PC-3 (cell line): ENCODE results near the gene RALB. TPM values are rescaled to one million over a fixed set of nuclear protein-coding genes. Genes with fewer than 3 reads are reported as not detected.

Experiments used
- ATAC-seq: fragments of 200-7000 bp; cut with Tn5 transposase; 2 replicates; pipeline ENCODE4 v1.9.1; 2020; ENCODE audit warnings: mild to moderate bottlenecking, moderate library complexity
- BruUV-seq: library from RNA; stranded (reverse); fragments of 400-500 nt; replicated peaks from 2 replicates; lab custom pipeline; 2021; lab: Mats Ljungman, UMichigan
- CTCF ChIA-PET: fragments of 300-600 bp; sonication (Branson Sonifier 250); formaldehyde crosslinking; loops from one replicate; lab custom pipeline; 2022; ENCODE audit warnings: antibody characterized with exemption; lab: Charles Lee
- POLR2A ChIA-PET: fragments of 300-600 bp; sonication (Branson Sonifier 250); formaldehyde crosslinking; loops from one replicate; lab custom pipeline; 2022; ENCODE audit warnings: antibody characterized with exemption; ENCODE audit not compliant: unreplicated experiment; lab: Charles Lee
- DNase-seq: peaks from one replicate; pipeline ENCODE4 v3.0.0-alpha.2; 2015
- H2AFZ ChIP-seq: fragments of 300-600 bp; sonication (generic); 2 replicates; pipeline ENCODE4 v1.6.0; 2016; ENCODE audit warnings: antibody characterized with exemption, low read length
- H3F3A ChIP-seq: fragments of 300-600 bp; sonication (generic); one replicate; pipeline ENCODE4 v1.6.0; 2017; ENCODE audit warnings: antibody characterized with exemption, low read length, control low read depth, mild to moderate bottlenecking; ENCODE audit not compliant: unreplicated experiment
- H3K27ac ChIP-seq: fragments of 300-600 bp; sonication (generic); 2 replicates; pipeline ENCODE4 v1.5.1; 2016; ENCODE audit warnings: mild to moderate bottlenecking, low read length
- H3K27me3 ChIP-seq: fragments of 300-600 bp; sonication (generic); 2 replicates; pipeline ENCODE4 v1.6.1; 2016; ENCODE audit warnings: low read length, mixed read lengths
- H3K36me3 ChIP-seq: fragments of 300-600 bp; sonication (generic); 2 replicates; pipeline ENCODE4 v1.6.1; 2016; ENCODE audit warnings: low read depth, mixed run types, low read length, mixed read lengths
- H3K4me1 ChIP-seq: fragments of 300-600 bp; sonication (generic); 2 replicates; pipeline ENCODE4 v1.5.1; 2016; ENCODE audit warnings: low read length; ENCODE audit not compliant: insufficient read depth
- H3K4me2 ChIP-seq: fragments of 300-600 bp; sonication (generic); 2 replicates; pipeline ENCODE4 v1.6.0; 2016; ENCODE audit warnings: low read length
- H3K4me3 ChIP-seq: fragments of 300-600 bp; sonication (generic); 2 replicates; pipeline ENCODE4 v1.5.1; 2016; ENCODE audit warnings: mild to moderate bottlenecking, low read length, mixed read lengths
- H3K79me2 ChIP-seq: fragments of 300-600 bp; sonication (generic); 2 replicates; pipeline ENCODE4 v1.6.1; 2017; ENCODE audit warnings: low read length, mixed read lengths
- H3K9ac ChIP-seq: fragments of 300-600 bp; sonication (generic); 2 replicates; pipeline ENCODE4 v1.6.0; 2016; ENCODE audit warnings: mild to moderate bottlenecking, low read length
- H3K9me2 ChIP-seq: fragments of 300-600 bp; sonication (generic); replicated peaks from 2 replicates; pipeline ENCODE4 v1.6.1; 2016; ENCODE audit warnings: mixed run types, low read length, mixed read lengths
- H3K9me3 ChIP-seq: fragments of 300-600 bp; sonication (generic); 2 replicates; pipeline ENCODE4 v1.6.1; 2016; ENCODE audit warnings: low read length, mixed read lengths
- H4K20me1 ChIP-seq: fragments of 300-600 bp; sonication (generic); 2 replicates; pipeline ENCODE4 v1.6.1; 2016; ENCODE audit warnings: low read length, mixed read lengths
- CTCF ChIP-seq: fragments of 300-600 bp; sonication (generic); conservative IDR thresholded peaks from 2 replicates; pipeline ENCODE4 v1.5.1; 2017; ENCODE audit warnings: antibody characterized with exemption, low read depth, mild to moderate bottlenecking, low read length
- EZH2 ChIP-seq: fragments of 300-600 bp; sonication (generic); IDR thresholded peaks from one replicate; pipeline ENCODE4 v1.6.1; 2017; ENCODE audit warnings: antibody characterized with exemption, mild to moderate bottlenecking, low read length; ENCODE audit not compliant: unreplicated experiment
- EZH2phosphoT487 ChIP-seq: fragments of 300-600 bp; sonication (generic); IDR thresholded peaks from 2 replicates; pipeline ENCODE4 v1.6.1; 2018; ENCODE audit warnings: mild to moderate bottlenecking, antibody characterized with exemption, low read length, borderline replicate concordance
- intact Hi-C: fragments of 100-400 bp; cut with micrococcal nuclease; formaldehyde crosslinking; loops from 2 replicates; pipeline ENCODE4 v1.9.0; 2023
- total RNA-seq: library from RNA; depleted of rRNA; stranded (reverse); fragments of >200 nt; gene quantifications from 2 replicates; pipeline ENCODE4 v1.2.3, GENCODE V29; 2014

The RALB gene
- total RNA-seq, 1 experiment from 2014 or later = 57.9 TPM

- Histone ChIP-seq H3K9me3 (no peaks in the 10 kb centered on the region), H3K79me2 (peaks cover 96% of the 10 kb centered on the region), H3K4me2 (no peak overlapping the region), H3K36me3 (peaks cover 8% of the 10 kb centered on the region; the same call in 1 of the 2 replicates), H3K9ac (no peak overlapping the region), H3K27me3 (no peaks in the 10 kb centered on the region), H3F3A (no peaks in the 10 kb centered on the region), H3K27ac (no peak overlapping the region), H3K4me1 (no peaks in the 10 kb centered on the region), H4K20me1 (peaks cover 5% of the 10 kb centered on the region; the same call in 1 of the 2 replicates), H2AFZ (no peak overlapping the region), H3K4me3 (no peak overlapping the region), H3K9me2 (no peaks in the 10 kb centered on the region)
- intact Hi-C loops = no loop called here
- ChIA-PET CTCF (no interaction called here), POLR2A (no interaction called here)
- BruUV-seq = no TSS peak
- TF ChIP-seq EZH2 = no peak
- TF ChIP-seq EZH2phosphoT487 = no peak
- no peak for TF ChIP-seq CTCF
- ATAC-seq = no peak
- no peak for DNase-seq
Measured at GRCh38 chr2:120269076-120269744, 16.6 kb downstream of the RALB start.

- Histone ChIP-seq H4K20me1 (peaks cover 4% of the 10 kb centered on the region; the same call in 1 of the 2 replicates), H3K79me2 (peaks cover 98% of the 10 kb centered on the region), H3K9ac (no peak overlapping the region), H3K36me3 (peaks cover 8% of the 10 kb centered on the region; the same call in 1 of the 2 replicates), H3K9me2 (no peaks in the 10 kb centered on the region), H3K9me3 (no peaks in the 10 kb centered on the region), H3K4me3 (no peak overlapping the region), H3K27ac (no peak overlapping the region), H2AFZ (no peak overlapping the region), H3F3A (no peaks in the 10 kb centered on the region), H3K27me3 (no peaks in the 10 kb centered on the region), H3K4me2 (no peak overlapping the region), H3K4me1 (no peaks in the 10 kb centered on the region)
- CTCF ChIA-PET = no interaction called here
- intact Hi-C loops = no loop called here
- POLR2A ChIA-PET = no interaction called here
- BruUV-seq = no TSS peak
- TF ChIP-seq EZH2 = no peak
- TF ChIP-seq EZH2phosphoT487 = no peak
- no peak for TF ChIP-seq CTCF
- no peak for ATAC-seq
- DNase-seq = no peak
Measured at GRCh38 chr2:120269816-120270215, 17.2 kb downstream of the RALB start.

GRCh38 chr2:120271711-120272379, 19.2 kb downstream of the RALB start:
- Histone ChIP-seq H3K27me3 (no peaks in the 10 kb centered on the region), H3F3A (no peaks in the 10 kb centered on the region), H3K36me3 (peaks cover 17% of the 10 kb centered on the region; the same call in 1 of the 2 replicates), H3K27ac (no peak overlapping the region), H3K4me1 (no peaks in the 10 kb centered on the region), H3K9ac (no peak overlapping the region), H3K4me2 (no peak overlapping the region), H3K4me3 (no peak overlapping the region), H3K79me2 (peaks cover 97% of the 10 kb centered on the region), H4K20me1 (no peaks in the 10 kb centered on the region), H3K9me3 (no peaks in the 10 kb centered on the region), H2AFZ (no peak overlapping the region), H3K9me2 (no peaks in the 10 kb centered on the region)
- ATAC-seq (no peak), DNase-seq (no peak)
- intact Hi-C loops = no loop called here
- CTCF ChIA-PET = no interaction called here
- no TSS peak for BruUV-seq
- TF ChIP-seq CTCF = no peak
- no peak for TF ChIP-seq EZH2
- no peak for TF ChIP-seq EZH2phosphoT487
- POLR2A ChIA-PET = no interaction called here
